Sigmoid colon (tissue), 7 donors: Measurements from ENCODE around the gene FOXP1. TPM values are rescaled to one million over a fixed set of nuclear protein-coding genes. Genes with fewer than 3 reads are reported as not detected.

ENCODE experiments used
- DNase-seq: peaks from one replicate; pipeline ENCODE4 v3.0.0-alpha.2; 2019
- H3K27ac ChIP-seq, 4 donors: fragments of 200-600 bp; sonication (generic); one replicate each; pipeline ENCODE4 v1.5.1; 2016 to 2019; ENCODE audit warnings: mild to moderate bottlenecking in 1 of 4
- H3K27me3 ChIP-seq, 3 donors: fragments of 200-600 bp; sonication (generic); one replicate each; pipeline ENCODE4 v1.5.1; 2019; ENCODE audit warnings: mild to moderate bottlenecking in 1 of 3
- H3K36me3 ChIP-seq, 4 donors: fragments of 200-600 bp; sonication (generic); one replicate each; pipeline ENCODE4 v1.5.1; 2016 to 2019
- H3K4me1 ChIP-seq, 4 donors: fragments of 200-600 bp; sonication (generic); one replicate each; pipeline ENCODE4 v1.5.1; 2017 to 2019
- H3K4me3 ChIP-seq, 4 donors: fragments of 200-600 bp; sonication (generic); one replicate each; pipeline ENCODE4 v1.5.1; 2017 to 2019; ENCODE audit warnings: mild to moderate bottlenecking in 2 of 4, moderate library complexity in 1 of 4
- H3K9me3 ChIP-seq, 4 donors: fragments of 200-600 bp in 3 of 4; sonication (generic) in 3 of 4; one replicate each; pipeline versions ENCODE4 v1.5.1 to v1.6.1; 2013 to 2019
- CTCF ChIP-seq, 4 experiments: fragments of 450-650 bp in 3 of 4; fragments of 200-600 bp in 1 of 4; IDR thresholded peaks; one replicate each; pipeline ENCODE4 v1.5.1; 2016 to 2019; ENCODE audit warnings: antibody characterized with exemption in 4 of 4, mild to moderate bottlenecking in 3 of 4, moderate library complexity in 2 of 4
- EP300 ChIP-seq, 4 donors: sonication (generic); formaldehyde crosslinking; IDR thresholded peaks; one replicate each; pipeline ENCODE4 v1.6.1; 2017; ENCODE audit warnings: antibody characterized with exemption in 4 of 4
- POLR2A ChIP-seq, 2 donors: fragments of 450-650 bp; IDR thresholded peaks; one replicate each; pipeline ENCODE4 v1.6.1; 2016; ENCODE audit warnings: antibody characterized with exemption in 2 of 2, mild to moderate bottlenecking in 2 of 2, moderate library complexity in 2 of 2
- POLR2AphosphoS5 ChIP-seq, 4 donors: sonication (generic); formaldehyde crosslinking; IDR thresholded peaks; one replicate each; pipeline ENCODE4 v1.6.1; 2017; ENCODE audit warnings: antibody characterized with exemption in 4 of 4
- WGBS, 2 donors: extraction: QIAGEN DNeasy Blood & Tissue Kit; methylation state at CpG; one replicate each; pipeline ENCODE4 v1.1.7; 2013; 5-methylcytosine and 5-hydroxymethylcytosine counted together
- intact Hi-C: fragments of 100-400 bp; cut with DNase I; formaldehyde crosslinking; loops from one replicate; pipeline ENCODE4 v1.15.1; 2023
- polyA plus RNA-seq, 3 donors: library from polyadenylated mRNA; stranded (reverse); fragments of 200-250 nt; gene quantifications; one replicate each; pipeline ENCODE4 v1.2.3, GENCODE V29; 2013
- total RNA-seq, 4 donors: library from RNA; depleted of rRNA; stranded (reverse); fragments of >200 nt; gene quantifications; one replicate each; pipeline ENCODE4 v1.1.0, GENCODE V29; 2016
- donor health status: healthy with polysubstance abuse.
- donor health status: Bipolar disorder and iron deficiency.
- donor health status: healthy.

The FOXP1 gene
- total and polyA plus RNA-seq, 7 donors: 13.8 to 232 (median 139) TPM

- H3K27ac ChIP-seq: no peak overlapping the region
- H3K27me3 ChIP-seq: no peaks in the 10 kb centered on the region
- no peaks in the 10 kb centered on the region for H3K9me3 ChIP-seq
- TF ChIP-seq CTCF (IDR thresholded peaks at IDR 0.05) (no peak), EP300 (IDR thresholded peaks at IDR 0.05) (no peak), POLR2AphosphoS5 (IDR thresholded peaks at IDR 0.05) (no peak), POLR2A (IDR thresholded peaks at IDR 0.05) (no peak)
- no peaks in the 10 kb centered on the region for H3K36me3 ChIP-seq
- peaks cover 0 to 59% (median 35%) of the 10 kb centered on the region in 4 donors for H3K4me1 ChIP-seq
- intact Hi-C loops: no loop called here
- DNase-seq: no peak
- no peak overlapping the region for H3K4me3 ChIP-seq
- 66 to 90% methylated on average over 3 of the region's 3 CpGs for WGBS, 2 donors
Observed at GRCh38 chr3:71083726-71084131, 499.8 kb downstream of the FOXP1 start.

- TF ChIP-seq EP300 (IDR thresholded peaks at IDR 0.05) (no peak), POLR2A (IDR thresholded peaks at IDR 0.05) (no peak), CTCF (IDR thresholded peaks at IDR 0.05) (no peak), POLR2AphosphoS5 (IDR thresholded peaks at IDR 0.05) (no peak)
- DNase-seq: no peak
- peaks cover 0 to 59% (median 42%) of the 10 kb centered on the region in 4 donors for H3K4me1 ChIP-seq
- WGBS, 2 donors: 91 to 96% methylated on average over 5 of the region's 5 CpGs
- intact Hi-C loops: no loop called here
- H3K27me3 ChIP-seq: no peaks in the 10 kb centered on the region
- H3K4me3 ChIP-seq: no peak overlapping the region
- H3K36me3 ChIP-seq: no peaks in the 10 kb centered on the region
- H3K27ac ChIP-seq: no peak overlapping the region
- H3K9me3 ChIP-seq: no peaks in the 10 kb centered on the region
Observed at GRCh38 chr3:71082833-71083232, 500.7 kb downstream of the FOXP1 start.

DNA sequence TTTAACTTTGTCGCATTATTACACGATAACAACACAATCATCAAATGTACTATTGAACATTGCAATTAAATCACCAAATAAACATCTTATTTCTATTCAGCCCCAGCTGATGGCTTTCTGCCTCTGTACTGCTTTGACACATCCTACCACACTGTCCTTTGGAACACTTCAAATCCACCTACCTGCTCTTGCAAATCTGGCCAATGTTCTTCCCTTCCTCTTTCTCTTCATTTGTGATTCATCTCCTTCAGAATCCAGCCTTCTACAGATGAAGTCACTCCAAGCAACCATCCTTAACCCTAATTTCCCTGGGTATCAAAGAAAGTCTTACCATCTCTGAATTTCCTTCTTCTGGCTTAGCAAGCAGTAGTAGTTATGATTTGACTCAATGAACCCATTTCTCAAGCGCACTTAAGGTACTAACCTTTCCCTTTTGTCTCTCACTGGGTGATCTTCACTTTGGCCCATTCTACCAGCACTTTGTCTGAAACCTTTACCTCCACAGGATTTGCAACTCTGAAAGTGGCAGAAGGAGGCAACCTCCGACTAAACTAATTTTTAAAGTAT lies 502.9 kb downstream of the FOXP1 start:
- DNase-seq: no peak
- Histone ChIP-seq H3K27ac (peak overlapping the region; percentile 10 to 66 (median 42)), H3K4me1 (peaks cover 0 to 69% (median 61%) of the 10 kb centered on the region in 4 donors), H3K27me3 (no peaks in the 10 kb centered on the region), H3K4me3 (no peak overlapping the region), H3K9me3 (no peaks in the 10 kb centered on the region), H3K36me3 (no peaks in the 10 kb centered on the region)
- 54 to 73% methylated on average over 4 of the region's 4 CpGs for WGBS, 2 donors
- intact Hi-C loops: no loop called here
- no peak for TF ChIP-seq POLR2A (IDR thresholded peaks at IDR 0.05)

DNA sequence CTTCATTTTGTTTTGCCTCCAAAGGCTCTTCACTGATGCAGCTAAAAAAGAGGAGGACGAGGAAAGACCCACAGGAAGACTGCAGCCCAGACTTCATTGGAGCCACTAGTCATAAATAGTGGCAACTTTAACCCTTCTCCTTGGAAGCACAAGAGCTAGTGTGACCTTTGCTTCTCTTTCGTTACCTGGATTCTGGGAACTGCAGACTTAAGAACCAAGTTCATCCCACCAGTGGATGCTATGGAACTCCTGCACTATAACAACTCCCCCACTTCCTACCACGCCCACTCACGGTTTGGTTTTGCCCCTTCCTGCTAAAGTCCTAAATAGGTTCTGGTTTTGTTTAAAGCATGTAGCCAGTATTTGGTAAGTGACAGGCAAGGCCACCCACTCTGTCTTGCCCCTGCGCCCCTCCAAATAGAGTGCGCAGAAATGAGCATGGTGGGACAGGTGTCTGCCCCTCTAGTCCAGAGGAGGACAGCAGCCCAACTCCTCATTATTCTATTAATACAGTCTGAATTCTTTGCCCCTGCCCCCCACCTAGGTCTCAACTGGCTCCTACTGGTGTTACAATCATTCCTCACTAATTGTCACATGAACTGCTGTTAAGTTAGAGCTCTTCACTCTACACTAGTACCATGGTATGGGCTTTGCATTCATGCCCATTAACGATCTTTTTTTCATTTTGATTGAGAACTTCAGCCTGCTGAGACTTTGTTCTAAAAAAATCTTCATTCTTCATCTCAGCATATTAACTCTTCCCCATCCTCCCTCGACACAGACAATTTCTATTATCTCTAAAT lies 504.6 kb downstream of the FOXP1 start:
- 64 to 80% methylated on average over 8 of the region's 8 CpGs for WGBS, 2 donors
- Histone ChIP-seq H3K9me3 (no peaks in the 10 kb centered on the region), H3K4me3 (no peak overlapping the region), H3K27ac (peak overlapping the region; percentile 9 to 66 (median 42)), H3K4me1 (peaks cover 0 to 79% (median 67%) of the 10 kb centered on the region in 4 donors), H3K27me3 (no peaks in the 10 kb centered on the region), H3K36me3 (no peaks in the 10 kb centered on the region)
- no peak for TF ChIP-seq CTCF (IDR thresholded peaks at IDR 0.05)
- no peak for TF ChIP-seq POLR2AphosphoS5 (IDR thresholded peaks at IDR 0.05)
- TF ChIP-seq POLR2A (IDR thresholded peaks at IDR 0.05): no peak
- no peak for TF ChIP-seq EP300 (IDR thresholded peaks at IDR 0.05)
- DNase-seq: no peak
- intact Hi-C loops: no loop called here

DNA sequence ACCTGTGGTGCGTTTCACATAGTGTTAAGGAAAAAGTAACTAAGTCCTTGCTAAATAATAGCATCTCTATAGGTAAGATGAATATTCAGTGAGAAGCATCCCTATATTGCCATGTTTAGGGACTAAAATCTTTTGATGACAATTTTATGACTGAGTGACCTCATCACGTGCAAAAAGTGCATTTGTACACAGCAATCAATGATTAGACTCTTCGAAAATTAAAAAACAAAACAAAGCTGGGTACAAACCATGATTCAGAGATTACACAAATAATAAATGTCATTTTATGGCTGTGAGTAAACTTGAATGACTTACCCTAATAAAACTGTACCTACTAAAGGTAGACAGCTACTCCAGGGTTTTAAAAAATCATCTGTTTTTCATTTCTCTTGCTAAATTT lies 505.3 kb downstream of the FOXP1 start:
- DNase-seq: no peak
- intact Hi-C loops: no loop called here
- Histone ChIP-seq H3K36me3 (no peaks in the 10 kb centered on the region), H3K4me3 (no peak overlapping the region), H3K27me3 (no peaks in the 10 kb centered on the region), H3K27ac (peak overlapping the region; percentile 9 to 97 (median 53)), H3K9me3 (no peaks in the 10 kb centered on the region), H3K4me1 (peaks cover 0 to 87% (median 70%) of the 10 kb centered on the region in 4 donors)
- WGBS, 2 donors: 25 to 68% methylated on average over 3 of the region's 3 CpGs
- TF ChIP-seq CTCF (IDR thresholded peaks at IDR 0.05) (no peak), EP300 (IDR thresholded peaks at IDR 0.05) (no peak), POLR2A (IDR thresholded peaks at IDR 0.05) (no peak), POLR2AphosphoS5 (IDR thresholded peaks at IDR 0.05) (no peak)
